PC-3 (cell line): ENCODE results near the gene SLC16A11.

Experiments used
- EZH2 ChIP-seq: fragments of 300-600 bp; sonication (generic); IDR thresholded peaks from one replicate; pipeline ENCODE4 v1.6.1; 2017; ENCODE audit warnings: antibody characterized with exemption, mild to moderate bottlenecking, low read length; ENCODE audit not compliant: unreplicated experiment
- TF ChIP-seq, protein P1 (sequence below): fragments of 300-600 bp; sonication (generic); conservative IDR thresholded peaks from 2 replicates; pipeline ENCODE4 v1.5.1; 2017; ENCODE audit warnings: antibody characterized with exemption, low read depth, mild to moderate bottlenecking, low read length

DNA sequence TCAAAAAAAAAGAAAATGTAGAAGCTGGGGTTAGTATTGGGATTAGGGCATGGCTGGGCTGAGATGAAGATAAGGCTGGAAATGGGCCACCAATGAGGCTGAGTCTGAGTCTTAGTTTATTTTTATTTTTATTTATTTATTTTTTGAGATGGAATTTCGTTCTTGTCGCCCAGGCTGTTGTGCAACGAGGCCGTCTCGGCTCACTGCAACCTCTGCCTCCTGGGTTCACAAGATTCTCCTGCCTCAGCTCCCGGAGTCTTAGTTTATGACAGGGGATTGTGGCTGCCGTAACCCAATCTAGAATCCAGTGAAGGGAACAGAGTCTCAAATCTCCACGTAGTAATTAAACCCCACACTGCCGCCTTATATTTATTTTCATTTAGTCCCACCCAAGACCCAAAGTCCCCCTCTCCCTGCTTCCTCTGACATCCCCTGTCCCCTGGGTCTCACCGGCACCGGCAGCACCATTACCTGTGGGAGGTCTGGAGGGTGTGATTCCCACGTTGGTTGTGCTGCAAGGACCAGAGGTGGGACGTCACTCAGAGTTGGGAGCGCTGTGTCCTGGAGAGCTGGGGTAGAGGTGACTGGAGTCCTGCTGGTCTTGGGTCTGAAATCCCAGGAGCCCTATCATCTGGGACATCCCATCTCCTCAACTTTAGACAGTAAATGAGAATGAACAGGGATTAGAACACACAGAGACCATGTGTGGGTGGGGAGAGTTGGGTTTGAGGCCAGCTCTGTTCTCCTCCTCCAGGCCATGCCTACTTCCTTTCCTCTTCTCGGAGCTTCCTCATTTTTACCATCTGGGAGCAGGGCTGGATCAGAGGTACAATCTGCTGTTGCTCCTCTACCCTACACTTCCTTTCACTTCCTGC lies 35.9 kb upstream of the SLC16A11 start, which contains the start of gene CLEC10A:
- TF ChIP-seq, protein P1, sequence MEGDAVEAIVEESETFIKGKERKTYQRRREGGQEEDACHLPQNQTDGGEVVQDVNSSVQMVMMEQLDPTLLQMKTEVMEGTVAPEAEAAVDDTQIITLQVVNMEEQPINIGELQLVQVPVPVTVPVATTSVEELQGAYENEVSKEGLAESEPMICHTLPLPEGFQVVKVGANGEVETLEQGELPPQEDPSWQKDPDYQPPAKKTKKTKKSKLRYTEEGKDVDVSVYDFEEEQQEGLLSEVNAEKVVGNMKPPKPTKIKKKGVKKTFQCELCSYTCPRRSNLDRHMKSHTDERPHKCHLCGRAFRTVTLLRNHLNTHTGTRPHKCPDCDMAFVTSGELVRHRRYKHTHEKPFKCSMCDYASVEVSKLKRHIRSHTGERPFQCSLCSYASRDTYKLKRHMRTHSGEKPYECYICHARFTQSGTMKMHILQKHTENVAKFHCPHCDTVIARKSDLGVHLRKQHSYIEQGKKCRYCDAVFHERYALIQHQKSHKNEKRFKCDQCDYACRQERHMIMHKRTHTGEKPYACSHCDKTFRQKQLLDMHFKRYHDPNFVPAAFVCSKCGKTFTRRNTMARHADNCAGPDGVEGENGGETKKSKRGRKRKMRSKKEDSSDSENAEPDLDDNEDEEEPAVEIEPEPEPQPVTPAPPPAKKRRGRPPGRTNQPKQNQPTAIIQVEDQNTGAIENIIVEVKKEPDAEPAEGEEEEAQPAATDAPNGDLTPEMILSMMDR: no peak
- no peak for TF ChIP-seq EZH2
